CD14-positive monocyte (primary cell): ENCODE measurements around the gene FAT1. TPM values are rescaled to one million over a fixed set of nuclear protein-coding genes. Genes with fewer than 3 reads are reported as not detected.

Source experiments
- DNase-seq, 3 donors: peaks; one replicate each; pipeline ENCODE4 v3.0.0-alpha.2; 2011 to 2022
- H2AFZ ChIP-seq: 2 replicates; pipeline ENCODE4 v1.6.0; 2012; ENCODE audit warnings: mild to moderate bottlenecking, low read depth, low read length, inconsistent platforms; ENCODE audit not compliant: insufficient read depth, poor library complexity, severe bottlenecking
- H3K27ac ChIP-seq, 2 donors: 1 replicate in 1 of 2; 2 replicates in 1 of 2; pipeline ENCODE4 v1.5.1; 2012 to 2013; ENCODE audit warnings: low read length in 2 of 2, control low read depth in 1 of 2, inconsistent platforms in 1 of 2, low read depth in 1 of 2, mild to moderate bottlenecking in 1 of 2
- H3K27me3 ChIP-seq, 2 donors: one replicate each; pipeline versions ENCODE4 v1.6.0 to v1.6.1; 2011 to 2013; ENCODE audit warnings: low read length in 2 of 2; ENCODE audit not compliant: control insufficient read depth in 2 of 2, insufficient read depth in 2 of 2
- H3K36me3 ChIP-seq, 2 donors: replicated peaks in 1 of 2; 1 replicate in 1 of 2; 2 replicates in 1 of 2; pipeline versions ENCODE4 v1.5.1 to v1.6.1; 2012 to 2013; ENCODE audit warnings: low read length in 2 of 2, control low read depth in 1 of 2, inconsistent platforms in 1 of 2, mild to moderate bottlenecking in 1 of 2; ENCODE audit not compliant: insufficient read depth in 2 of 2, control insufficient read depth in 1 of 2
- H3K4me1 ChIP-seq, 2 donors: 1 replicate in 1 of 2; 2 replicates in 1 of 2; pipeline versions ENCODE4 v1.5.1 to v1.6.1; 2012 to 2013; ENCODE audit warnings: low read length in 2 of 2, control low read depth in 1 of 2, inconsistent platforms in 1 of 2, mild to moderate bottlenecking in 1 of 2, moderate library complexity in 1 of 2; ENCODE audit not compliant: insufficient read depth in 2 of 2, control insufficient read depth in 1 of 2
- H3K4me2 ChIP-seq: replicated peaks from 2 replicates; pipeline ENCODE3; 2012; ENCODE audit warnings: low read length, moderate library complexity, mild to moderate bottlenecking; ENCODE audit not compliant: poor library complexity, severe bottlenecking; ENCODE audit errors: extremely low read depth
- H3K4me3 ChIP-seq, 3 experiments: fragments of 200-600 bp in 1 of 3; sonication (generic) in 1 of 3; replicated peaks in 1 of 3; 1 replicate in 2 of 3; 2 replicates in 1 of 3; pipeline ENCODE4 v1.5.1; 2011 to 2013; ENCODE audit warnings: low read length in 3 of 3, mild to moderate bottlenecking in 3 of 3, control low read depth in 2 of 3, low read depth in 2 of 3, inconsistent platforms in 1 of 3, moderate library complexity in 1 of 3
- H3K79me2 ChIP-seq: 2 replicates; pipeline ENCODE4 v1.6.0; 2012; ENCODE audit warnings: mild to moderate bottlenecking, control low read depth, inconsistent platforms, low read length, moderate library complexity; ENCODE audit not compliant: insufficient read depth
- H3K9ac ChIP-seq: 2 replicates; pipeline ENCODE4 v1.6.0; 2017; ENCODE audit warnings: low read length, mild to moderate bottlenecking; ENCODE audit not compliant: insufficient read depth, poor library complexity, severe bottlenecking
- H3K9me3 ChIP-seq, 2 donors: replicated peaks in 1 of 2; 1 replicate in 1 of 2; 2 replicates in 1 of 2; pipeline versions ENCODE4 v1.5.1 to v1.6.1; 2012 to 2013; ENCODE audit warnings: low read length in 2 of 2, control low read depth in 1 of 2; ENCODE audit not compliant: control insufficient read depth in 1 of 2, insufficient read depth in 1 of 2
- H4K20me1 ChIP-seq: 2 replicates; pipeline ENCODE4 v1.6.0; 2012; ENCODE audit warnings: mild to moderate bottlenecking, low read length, control low read depth, moderate library complexity; ENCODE audit not compliant: insufficient read depth
- H3K27ac Mint-ChIP-seq, 7 donors: one replicate each; pipeline ENCODE4 v1.8.0; 2020; ENCODE audit warnings: mild to moderate bottlenecking in 7 of 7, mixed read lengths in 7 of 7, moderate library complexity in 6 of 7, inconsistent platforms in 2 of 7
- H3K27me3 Mint-ChIP-seq, 3 donors: one replicate each; pipeline ENCODE4 v1.8.0; 2021 to 2022; ENCODE audit warnings: low read depth in 3 of 3, mild to moderate bottlenecking in 3 of 3, mixed read lengths in 3 of 3, moderate library complexity in 3 of 3, inconsistent platforms in 1 of 3
- H3K36me3 Mint-ChIP-seq, 2 donors: one replicate each; pipeline ENCODE4 v1.8.0; 2020; ENCODE audit warnings: mixed read lengths in 2 of 2, inconsistent platforms in 1 of 2, mild to moderate bottlenecking in 1 of 2
- H3K4me1 Mint-ChIP-seq: one replicate; pipeline ENCODE4 v1.8.0; 2020; ENCODE audit warnings: mild to moderate bottlenecking, mixed read lengths
- H3K4me3 Mint-ChIP-seq, 2 donors: one replicate each; pipeline ENCODE4 v1.8.0; 2020; ENCODE audit warnings: mild to moderate bottlenecking in 2 of 2, mixed read lengths in 2 of 2, moderate library complexity in 1 of 2
- H3K9me3 Mint-ChIP-seq, 7 donors: one replicate each; pipeline ENCODE4 v1.8.0; 2020 to 2022; ENCODE audit warnings: mixed read lengths in 7 of 7, mild to moderate bottlenecking in 6 of 7, moderate library complexity in 6 of 7, inconsistent platforms in 2 of 7
- WGBS: methylation state at CpG from one replicate; pipeline ENCODE4 v1.1.5; 2013; ENCODE audit warnings: missing lambda C conversion rate; ENCODE audit not compliant: insufficient coverage; 5-methylcytosine and 5-hydroxymethylcytosine counted together
- intact Hi-C, 2 donors: fragments of 100-400 bp; cut with micrococcal nuclease; formaldehyde crosslinking; loops; one replicate each; pipeline versions ENCODE4 v1.15.0 to v1.15.1; 2023
- polyA plus RNA-seq, 3 donors: library from polyadenylated mRNA; depleted of rRNA in 1 of 3; unstranded in 2 of 3; stranded (reverse) in 1 of 3; fragments of 300-500 nt in 2 of 3; fragments of >200 nt in 1 of 3; fragmentation: Illumina TruSeq in 2 of 3; gene quantifications; 1 replicate in 2 of 3; 2 replicates in 1 of 3; pipeline ENCODE4 v1.2.3, GENCODE V29; 2012 to 2021
- TF ChIP-seq, protein P1 (sequence below): fragments of 200-600 bp; IDR thresholded peaks from one replicate; pipeline ENCODE4 v1.8.0; 2022; ENCODE audit warnings: antibody characterized with exemption, mild to moderate bottlenecking

FAT1 gene
- polyA plus RNA-seq, 3 donors, result not detected

GRCh38 chr4:186693894-186694293 lies 29.8 kb downstream of the FAT1 start:
- peaks cover 0 to 4% of the 10 kb centered on the region in 2 donors for H3K9me3 ChIP-seq
- no peak overlapping the region for H3K4me3 Mint-ChIP-seq
- DNase-seq, result no peak
- H3K36me3 Mint-ChIP-seq, result no peaks in the 10 kb centered on the region
- no peaks in the 10 kb centered on the region for H3K4me1 ChIP-seq
- no peaks in the 10 kb centered on the region for H3K4me1 Mint-ChIP-seq
- 75% methylated on average over 3 of the region's 3 CpGs for WGBS
- TF ChIP-seq, protein P1, sequence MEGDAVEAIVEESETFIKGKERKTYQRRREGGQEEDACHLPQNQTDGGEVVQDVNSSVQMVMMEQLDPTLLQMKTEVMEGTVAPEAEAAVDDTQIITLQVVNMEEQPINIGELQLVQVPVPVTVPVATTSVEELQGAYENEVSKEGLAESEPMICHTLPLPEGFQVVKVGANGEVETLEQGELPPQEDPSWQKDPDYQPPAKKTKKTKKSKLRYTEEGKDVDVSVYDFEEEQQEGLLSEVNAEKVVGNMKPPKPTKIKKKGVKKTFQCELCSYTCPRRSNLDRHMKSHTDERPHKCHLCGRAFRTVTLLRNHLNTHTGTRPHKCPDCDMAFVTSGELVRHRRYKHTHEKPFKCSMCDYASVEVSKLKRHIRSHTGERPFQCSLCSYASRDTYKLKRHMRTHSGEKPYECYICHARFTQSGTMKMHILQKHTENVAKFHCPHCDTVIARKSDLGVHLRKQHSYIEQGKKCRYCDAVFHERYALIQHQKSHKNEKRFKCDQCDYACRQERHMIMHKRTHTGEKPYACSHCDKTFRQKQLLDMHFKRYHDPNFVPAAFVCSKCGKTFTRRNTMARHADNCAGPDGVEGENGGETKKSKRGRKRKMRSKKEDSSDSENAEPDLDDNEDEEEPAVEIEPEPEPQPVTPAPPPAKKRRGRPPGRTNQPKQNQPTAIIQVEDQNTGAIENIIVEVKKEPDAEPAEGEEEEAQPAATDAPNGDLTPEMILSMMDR, result no peak
- H3K79me2 ChIP-seq, result no peaks in the 10 kb centered on the region
- peaks cover 0 to 3% (median 0%) of the 10 kb centered on the region in 3 donors for H3K27me3 Mint-ChIP-seq
- H4K20me1 ChIP-seq, result no peaks in the 10 kb centered on the region
- H2AFZ ChIP-seq, result no peak overlapping the region
- H3K27me3 ChIP-seq, result no peaks in the 10 kb centered on the region
- H3K36me3 ChIP-seq, result no peaks in the 10 kb centered on the region
- peaks cover 3 to 21% (median 6%) of the 10 kb centered on the region in 7 donors for H3K9me3 Mint-ChIP-seq
- H3K9ac ChIP-seq, result no peak overlapping the region
- no peak overlapping the region for H3K27ac Mint-ChIP-seq
- H3K4me2 ChIP-seq, result no peak overlapping the region
- no peak overlapping the region for H3K27ac ChIP-seq
- no peak overlapping the region for H3K4me3 ChIP-seq
- intact Hi-C loops, result no loop called here

DNA sequence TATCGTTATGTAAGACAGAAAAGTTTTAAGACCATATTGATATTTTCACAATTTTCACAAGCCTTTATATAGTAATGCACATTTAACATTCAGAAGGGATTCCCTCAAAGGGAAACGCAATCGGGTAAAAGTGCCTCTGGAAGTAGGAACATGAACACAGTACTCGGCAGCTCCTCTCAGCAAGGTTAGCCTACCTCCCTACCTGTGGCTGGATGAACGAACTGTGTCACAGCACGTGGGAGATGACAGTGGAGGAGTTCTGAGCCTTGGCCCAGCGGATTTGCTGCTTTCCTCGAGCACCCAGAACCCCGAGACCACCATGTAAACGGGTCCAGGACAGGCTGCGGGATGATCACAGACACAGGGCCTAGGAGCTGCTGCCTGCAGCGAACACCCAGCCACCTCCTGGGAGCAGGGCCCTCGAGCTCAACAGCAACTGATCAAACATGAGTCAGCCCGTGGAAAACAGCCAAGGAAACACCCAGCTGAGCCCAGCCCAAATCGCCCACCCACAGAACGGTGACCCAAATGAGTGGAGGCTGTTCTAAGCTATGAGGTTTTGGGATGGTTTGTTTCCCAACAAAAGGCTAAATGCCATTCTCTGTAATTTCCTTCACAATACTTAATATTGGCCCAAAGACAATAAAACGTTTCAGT lies 30.4 kb downstream of the FAT1 start:
- peaks cover 0 to 3% (median 0%) of the 10 kb centered on the region in 3 donors for H3K27me3 Mint-ChIP-seq
- Histone ChIP-seq H3K27me3 (no peaks in the 10 kb centered on the region), H3K79me2 (no peaks in the 10 kb centered on the region), H2AFZ (no peak overlapping the region), H3K4me3 (no peak overlapping the region), H4K20me1 (no peaks in the 10 kb centered on the region), H3K36me3 (no peaks in the 10 kb centered on the region), H3K4me1 (no peaks in the 10 kb centered on the region), H3K4me2 (no peak overlapping the region), H3K9ac (no peak overlapping the region), H3K9me3 (peaks cover 0 to 4% of the 10 kb centered on the region in 2 donors), H3K27ac (no peak overlapping the region)
- DNase-seq, result no peak
- no peak overlapping the region for H3K4me3 Mint-ChIP-seq
- no peak overlapping the region for H3K27ac Mint-ChIP-seq
- 57% methylated on average over 1 of the region's 17 CpGs for WGBS
- H3K36me3 Mint-ChIP-seq, result no peaks in the 10 kb centered on the region
- intact Hi-C loops, result no loop called here
- TF ChIP-seq, protein P1, result no peak
- no peaks in the 10 kb centered on the region for H3K4me1 Mint-ChIP-seq
- H3K9me3 Mint-ChIP-seq, result peaks cover 3 to 21% (median 6%) of the 10 kb centered on the region in 7 donors
